ENCODE results near the gene DDX31.
"Not testable (repeated sequence)": the region's sequence is repeated elsewhere in the genome, so short reads cannot be mapped to it uniquely, and the experiment has no call there.

The DDX31 gene

DNA sequence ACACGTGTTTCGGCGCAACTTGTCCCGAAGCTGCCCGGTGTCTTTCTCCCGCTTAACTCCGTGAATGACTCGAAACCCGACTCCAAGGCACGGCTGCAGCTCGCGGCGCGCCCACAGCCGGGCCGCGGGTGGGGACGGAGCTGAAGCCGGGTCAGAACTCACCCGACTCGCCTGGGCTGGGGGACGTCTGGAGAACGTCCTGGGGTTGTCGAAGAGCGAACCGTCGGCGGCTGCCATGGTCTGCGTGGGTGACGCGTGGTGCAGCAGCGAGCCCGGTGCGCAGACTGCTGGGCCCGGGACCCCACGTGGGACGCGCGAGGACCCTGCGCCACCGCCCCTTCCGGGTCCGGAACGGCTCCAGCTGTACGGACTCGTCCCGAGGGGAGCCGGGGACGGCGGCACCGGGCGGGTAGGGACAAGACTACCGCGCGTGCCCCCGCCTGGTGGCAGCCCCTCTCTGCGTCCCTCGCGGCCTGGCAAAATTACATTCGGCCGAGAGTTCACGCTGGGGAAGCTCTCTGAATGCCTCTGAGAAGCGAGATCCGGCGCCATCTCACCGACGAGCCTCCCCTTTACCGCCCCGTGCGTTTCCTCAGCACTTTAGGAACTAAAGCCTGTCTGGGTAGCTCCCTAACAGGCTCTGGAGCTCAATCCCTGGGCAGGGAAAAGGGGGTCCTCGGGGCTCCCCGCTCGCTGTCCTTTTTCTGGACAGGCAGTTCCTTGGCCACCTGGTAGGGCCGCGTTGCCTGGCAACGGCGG lies at the start of gene DDX31:
Gene DDX31 (minus strand): TSS at position 286 of the 759 bp plus-strand sequence. CDS start 49 bp downstream, at position 237.
- peak; percentile 69 for DNase-seq (ENCODE audit: low spot score)

DNA sequence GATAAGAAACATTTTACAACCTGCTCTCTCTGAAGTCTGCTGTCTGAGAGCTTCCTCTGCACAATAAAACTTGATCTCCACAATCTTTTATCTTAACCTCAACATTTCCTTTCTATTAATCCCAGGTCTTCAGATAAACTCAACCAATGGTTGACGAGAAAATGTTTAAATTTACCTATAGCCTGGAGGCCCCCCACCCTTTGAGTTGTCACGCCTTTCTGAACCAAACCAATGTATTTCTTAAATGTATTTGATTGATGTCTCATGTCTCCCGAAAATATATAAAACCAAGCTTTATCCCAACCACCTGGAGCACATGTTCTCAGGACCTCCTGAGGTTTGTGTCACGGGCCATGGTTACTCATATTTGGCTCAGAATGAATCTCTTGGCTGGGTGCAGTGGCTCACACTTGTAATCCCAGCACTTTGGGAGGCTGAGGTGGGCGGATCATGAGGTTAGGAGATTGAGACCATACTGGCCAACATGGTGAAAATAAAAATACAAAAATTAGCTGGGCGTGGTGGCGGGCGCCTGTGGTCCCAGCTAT lies 48.7 kb upstream of the DDX31 start:
- DNase-seq (ENCODE audit: low spot score) = not testable (repeated sequence)

DNA sequence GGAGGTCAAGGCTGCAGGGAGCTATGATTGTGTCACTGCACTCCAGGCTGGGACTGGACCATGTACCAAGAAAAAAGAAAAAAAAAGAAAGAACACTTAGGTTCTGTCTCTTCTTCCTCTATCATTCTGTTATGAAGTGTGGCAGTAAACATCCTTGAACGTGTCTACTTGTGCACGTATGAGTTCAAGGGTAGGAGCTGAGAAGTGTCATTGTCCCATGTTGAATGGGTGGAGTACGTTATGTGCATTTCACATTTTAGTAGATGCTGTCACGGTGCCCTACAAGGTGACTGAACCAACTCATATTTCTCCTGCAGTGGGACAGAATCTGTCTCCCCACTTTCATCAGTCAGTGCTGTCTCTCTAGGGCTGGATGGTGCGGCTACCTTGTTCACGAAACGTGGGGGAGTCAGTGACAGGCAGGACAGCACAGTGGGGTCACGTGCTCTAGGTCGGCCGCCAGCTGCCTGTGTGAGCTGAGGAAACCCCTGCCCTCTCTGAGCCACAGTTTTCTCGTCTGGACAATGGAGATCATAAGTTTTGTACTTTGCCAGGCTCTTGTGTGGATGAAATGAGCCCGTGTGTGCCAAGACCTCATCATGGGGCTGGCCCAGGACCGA lies 47.7 kb upstream of the DDX31 start:
- DNase-seq (ENCODE audit: low spot score) = no peak

DNA sequence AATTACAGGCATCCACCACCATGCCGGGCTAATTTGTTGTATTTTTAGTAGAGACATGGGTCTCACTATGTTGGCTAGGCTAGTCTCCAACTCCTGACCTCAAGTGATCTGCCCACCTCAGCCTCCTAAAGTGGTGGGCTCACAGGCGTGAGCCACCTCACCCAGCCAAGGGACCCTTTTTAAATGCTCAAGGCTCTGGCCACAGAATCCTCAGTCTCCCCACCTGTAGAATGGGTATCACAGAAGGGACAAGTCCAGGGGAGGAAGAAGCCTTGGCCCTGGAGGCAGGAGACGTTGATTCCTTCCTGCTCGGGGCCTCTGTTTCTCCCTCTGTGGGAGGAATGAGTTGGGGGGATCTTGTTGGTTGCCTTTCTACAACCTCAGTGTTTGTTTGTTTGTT lies 46.2 kb upstream of the DDX31 start:
- DNase-seq (ENCODE audit: low spot score) = no peak

DNA sequence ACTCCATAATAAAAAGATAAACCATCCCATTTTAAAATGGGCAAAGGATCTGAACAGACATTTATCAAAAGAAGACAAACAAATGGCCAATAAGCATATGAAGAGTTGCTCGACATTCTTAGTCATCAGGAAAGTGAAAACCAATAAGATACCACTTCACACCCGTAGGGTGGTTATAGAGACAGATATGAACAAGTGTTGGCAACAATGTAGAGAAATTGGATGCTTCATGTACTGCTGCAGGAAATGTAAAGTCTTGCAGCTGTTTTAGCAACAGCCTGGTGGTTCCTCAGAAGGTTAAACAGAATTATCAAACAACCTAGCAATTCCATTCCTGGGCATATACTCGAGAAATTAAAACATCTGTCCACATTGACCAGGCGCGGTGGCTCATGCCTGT lies 43.0 kb upstream of the DDX31 start:
- no peak for DNase-seq (ENCODE audit: low spot score)

DNA sequence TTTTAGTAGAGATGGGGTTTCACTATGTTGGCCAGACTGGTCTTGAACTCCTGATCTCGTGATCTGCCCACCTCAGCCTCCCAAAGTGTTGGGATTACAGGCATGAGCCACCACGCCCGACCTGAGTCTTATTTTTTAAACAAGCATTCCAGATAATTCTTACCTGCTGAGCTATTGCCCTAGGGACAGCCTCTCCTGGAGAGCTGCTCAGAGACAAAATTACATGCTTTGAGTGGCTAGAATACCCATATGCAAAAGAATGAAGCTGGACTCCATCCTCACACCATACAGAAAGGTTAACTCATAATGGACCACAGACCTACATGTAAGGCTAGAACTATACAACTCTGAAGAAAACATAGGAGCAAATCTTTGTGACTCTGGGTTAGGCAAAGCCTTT lies 42.1 kb upstream of the DDX31 start:
- DNase-seq (ENCODE audit: low spot score) = no peak

DNA sequence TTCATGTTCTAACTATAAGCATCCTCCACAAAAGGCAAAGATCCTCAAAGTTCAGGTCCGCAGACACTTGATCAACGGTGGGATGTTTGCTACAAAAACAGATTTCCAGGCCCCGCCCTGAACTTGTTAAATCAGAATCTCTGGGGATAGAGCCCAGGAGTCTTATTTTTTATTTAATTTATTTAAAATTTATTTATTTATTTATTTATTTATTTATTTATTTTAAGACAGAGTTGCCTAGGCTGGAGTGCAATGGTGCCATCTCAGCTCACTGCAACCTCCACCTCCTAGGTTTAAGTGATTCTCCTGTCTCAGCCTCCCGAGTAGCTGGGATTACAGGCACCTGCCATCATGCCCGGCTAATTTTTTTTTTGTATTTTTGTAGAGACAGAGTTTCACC lies 41.4 kb upstream of the DDX31 start:
- not testable (repeated sequence) for DNase-seq (ENCODE audit: low spot score)

DNA sequence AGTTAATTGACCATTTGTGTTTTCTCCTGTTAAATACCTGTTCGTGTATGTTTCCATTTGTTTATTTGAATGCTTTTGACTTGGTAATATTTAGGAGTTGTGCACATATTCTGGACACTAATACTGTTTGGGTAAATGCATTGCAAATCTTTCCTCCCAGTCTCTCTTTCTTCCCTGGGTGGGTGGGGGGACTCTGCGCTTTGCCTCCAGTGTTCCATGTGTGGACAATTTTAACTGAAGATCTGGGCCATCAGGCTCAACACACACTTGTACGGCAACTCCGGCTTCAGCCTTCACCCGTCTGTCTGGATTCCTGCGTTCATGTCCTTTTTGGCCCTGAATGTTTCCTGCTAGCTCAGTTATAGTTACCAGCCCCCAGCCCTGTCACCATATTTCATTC lies 40.5 kb upstream of the DDX31 start:
- no peak for DNase-seq (ENCODE audit: low spot score)

DNA sequence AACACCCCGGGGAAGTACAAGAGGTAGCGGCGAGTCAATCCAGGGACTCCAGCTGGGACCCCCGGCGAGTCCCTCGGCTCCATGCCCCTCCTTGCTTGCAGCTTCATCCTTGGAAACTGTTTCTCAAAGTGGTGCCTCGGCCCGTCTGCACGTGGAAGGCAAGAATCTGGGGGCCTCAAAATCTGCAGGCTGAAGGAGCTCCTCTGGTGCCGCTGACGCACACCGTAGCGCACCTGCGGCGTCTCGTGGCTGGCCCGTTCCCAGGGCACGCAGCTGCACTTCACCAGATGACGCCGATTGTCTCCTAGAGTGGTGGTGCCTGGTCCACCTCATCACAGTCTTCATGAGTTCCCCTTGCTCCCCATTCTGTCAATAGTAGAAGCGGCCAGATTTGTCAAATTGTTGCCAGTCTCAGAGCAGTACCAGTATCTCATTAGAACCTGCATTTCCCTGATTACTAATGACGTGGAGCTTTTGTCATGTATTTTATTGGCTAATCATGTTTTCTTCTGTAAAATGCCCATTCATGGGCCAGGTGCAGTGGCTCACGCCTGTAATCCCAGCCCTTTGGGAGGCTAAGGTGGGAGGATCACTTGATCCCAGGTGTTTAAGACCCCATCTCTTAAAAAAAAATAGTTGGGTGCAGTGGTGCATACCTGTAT lies 39.1 kb upstream of the DDX31 start:
- DNase-seq (ENCODE audit: low spot score) = no peak

DNA sequence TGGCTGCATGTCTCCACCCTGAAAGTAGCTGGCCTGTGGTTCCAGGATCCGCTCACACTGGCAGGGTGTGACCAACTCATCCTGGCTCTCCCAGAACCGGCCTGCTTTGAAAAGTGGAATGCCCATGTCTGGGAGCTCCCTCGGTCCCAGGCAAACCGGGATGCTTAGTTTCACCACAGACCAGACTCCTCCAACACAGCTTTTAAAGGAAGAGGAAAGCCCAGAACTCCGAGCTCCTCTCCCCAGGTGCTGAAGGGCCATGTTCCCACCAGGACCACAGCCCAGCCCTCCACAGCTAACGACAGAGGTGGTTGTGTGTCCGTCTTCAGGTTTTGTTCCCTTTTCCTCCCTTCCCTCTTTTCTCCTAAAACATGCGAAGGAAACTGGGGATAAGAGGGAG lies 38.5 kb upstream of the DDX31 start:
- no peak for DNase-seq (ENCODE audit: low spot score)

DNA sequence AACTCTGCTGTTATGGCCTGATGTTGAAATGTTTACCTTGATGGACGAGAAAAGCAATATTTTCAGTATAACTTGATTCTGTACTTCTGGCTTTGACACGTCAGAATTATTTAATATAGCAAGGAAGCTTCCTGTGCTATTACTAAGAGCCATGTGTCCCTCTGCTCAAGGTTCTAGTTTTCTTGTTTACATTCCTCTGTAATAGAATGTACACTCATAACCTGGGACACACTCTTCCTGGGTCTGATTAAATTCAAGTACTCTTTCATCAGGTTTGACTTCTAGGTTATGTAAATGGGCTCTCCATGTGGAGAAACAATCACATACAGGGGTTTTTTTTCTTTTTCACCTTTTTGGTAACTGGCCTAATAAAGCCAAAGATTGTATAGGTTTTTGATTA lies 33.6 kb upstream of the DDX31 start:
- no peak for DNase-seq (ENCODE audit: low spot score)

DNA sequence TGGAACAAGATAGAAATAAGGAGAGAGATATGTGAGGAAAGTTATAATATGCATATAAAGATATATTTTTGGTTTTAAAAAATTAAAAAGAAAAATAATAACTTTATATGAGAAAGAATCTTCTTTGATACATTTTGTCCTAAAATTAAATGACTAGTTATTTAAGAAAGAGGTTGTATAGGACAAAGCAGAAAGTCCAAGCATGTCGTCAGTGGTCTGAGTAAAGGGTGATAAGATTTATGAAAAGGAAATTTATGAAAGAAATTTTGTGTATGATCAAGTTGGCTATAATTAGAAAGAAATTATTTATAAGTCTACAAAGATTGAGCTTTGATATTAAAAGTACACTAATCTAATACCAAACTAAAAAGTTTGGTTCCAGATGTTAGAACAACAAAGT lies 32.5 kb upstream of the DDX31 start:
- no peak for DNase-seq (ENCODE audit: low spot score)

DNA sequence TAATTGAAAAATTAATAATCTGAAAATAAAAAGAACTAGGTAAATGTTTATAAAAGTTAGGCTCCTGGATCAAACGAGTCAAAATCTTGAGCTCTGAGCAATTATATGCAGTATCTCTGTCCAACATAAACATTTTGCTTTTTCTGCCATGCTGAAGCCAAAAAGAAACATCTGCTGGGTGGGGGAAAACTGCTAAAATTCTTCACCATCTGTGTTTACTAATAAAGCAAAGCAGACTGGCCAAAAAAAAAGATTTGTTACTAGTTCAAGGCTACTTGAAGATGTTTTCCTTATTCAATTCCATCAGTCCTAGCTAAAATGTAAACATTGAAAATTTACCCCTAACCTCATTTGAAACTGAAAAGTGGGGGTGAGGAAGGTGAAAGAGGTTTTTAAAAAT lies 30.2 kb upstream of the DDX31 start:
- no peak for DNase-seq (ENCODE audit: low spot score)

DNA sequence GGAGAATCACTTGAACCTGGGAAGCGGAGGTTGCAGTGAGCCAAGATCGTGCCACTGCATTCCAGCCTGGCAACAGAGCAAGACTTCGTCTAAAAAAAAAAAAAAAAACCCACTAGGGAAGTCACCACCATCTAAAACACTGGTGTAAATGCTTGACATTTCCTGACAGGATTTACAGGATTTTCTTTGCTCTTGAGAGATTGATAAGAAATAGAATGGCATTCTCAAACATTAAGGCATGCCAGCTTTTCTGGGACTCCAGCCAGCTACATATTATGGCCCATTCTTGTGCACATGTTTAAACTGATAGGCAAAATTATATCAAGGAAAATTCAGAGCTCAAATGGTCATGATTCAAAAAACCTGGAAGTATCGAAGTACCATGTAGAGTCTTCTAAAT lies 29.2 kb upstream of the DDX31 start:
- DNase-seq (ENCODE audit: low spot score) = no peak

DNA sequence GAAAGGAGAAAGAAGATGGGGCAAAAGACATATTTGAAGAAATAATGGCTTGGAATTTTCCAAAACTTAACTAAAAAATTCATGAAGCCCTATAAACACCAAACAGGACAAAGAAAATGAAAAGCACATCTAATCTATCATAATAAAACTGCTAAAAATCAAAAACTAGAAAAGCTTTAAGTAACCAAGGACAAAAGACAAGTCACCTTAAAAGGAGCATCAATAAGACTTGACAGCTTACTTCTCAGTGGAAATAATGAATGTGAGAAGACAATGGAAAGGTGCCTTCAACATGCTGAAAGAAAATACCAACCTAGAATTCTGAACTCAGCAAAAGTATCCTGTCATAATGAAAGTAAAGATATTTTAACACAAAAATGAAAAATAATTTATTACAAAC lies 27.4 kb upstream of the DDX31 start:
- no peak for DNase-seq (ENCODE audit: low spot score)

DNA sequence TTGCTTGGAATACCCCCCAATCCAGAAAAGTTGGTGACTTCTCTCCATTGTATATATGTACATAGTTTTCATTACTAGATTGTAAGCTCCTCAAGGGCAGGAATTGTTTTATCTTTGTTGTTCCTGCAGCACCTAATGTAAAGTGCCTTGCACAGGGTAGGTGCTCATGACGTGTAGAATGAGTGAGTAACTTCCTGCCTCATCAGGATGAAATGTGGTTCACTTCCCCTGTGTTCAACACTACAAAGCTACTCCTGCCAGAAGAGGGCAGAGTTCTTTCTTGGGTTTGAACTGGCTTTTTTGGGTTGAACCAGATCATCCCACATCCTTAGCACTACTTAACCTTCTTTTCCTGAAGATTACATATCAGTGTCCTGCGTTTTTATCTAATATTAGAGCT lies 24.4 kb upstream of the DDX31 start:
- no peak for DNase-seq (ENCODE audit: low spot score)

DNA sequence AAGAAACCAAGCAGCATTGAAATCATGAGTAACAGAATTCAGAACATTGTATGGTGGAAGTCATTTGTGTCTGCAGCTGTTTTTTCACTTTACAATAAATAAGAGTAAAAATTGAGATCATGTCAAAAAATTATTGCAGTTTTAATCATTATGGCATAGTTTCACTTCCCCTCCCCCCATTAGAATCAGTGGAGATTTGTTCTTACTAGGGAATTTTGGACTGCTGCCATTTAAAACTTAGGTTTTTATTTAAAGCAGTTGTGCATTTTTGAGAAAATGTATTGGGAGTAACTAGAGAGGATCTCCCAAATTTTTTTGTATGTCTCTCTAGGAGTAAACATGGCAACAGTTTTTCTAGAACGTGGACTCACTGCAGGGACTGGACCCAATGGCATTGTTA lies 20.9 kb upstream of the DDX31 start:
- no peak for DNase-seq (ENCODE audit: low spot score)

DNA sequence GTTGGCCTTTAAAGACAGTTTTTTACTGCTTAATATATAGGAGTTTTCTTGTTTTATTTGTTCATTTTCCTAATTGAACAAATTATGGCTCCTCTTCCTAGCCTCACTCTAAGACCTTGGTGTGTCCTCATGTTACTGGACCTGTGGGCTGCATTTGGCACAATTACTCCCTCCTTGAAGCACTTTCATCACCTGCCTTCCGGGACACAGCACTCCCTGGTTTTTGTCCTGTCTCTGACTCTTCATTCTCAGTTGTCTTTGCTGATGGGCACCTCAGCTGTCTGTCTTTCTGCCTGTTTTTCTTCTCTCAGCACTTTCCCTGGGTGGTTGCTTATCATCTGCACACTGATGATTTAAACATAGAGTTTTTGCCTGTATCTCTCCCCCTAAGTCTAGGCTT lies 14.1 kb upstream of the DDX31 start:
- DNase-seq (ENCODE audit: low spot score) = no peak

DNA sequence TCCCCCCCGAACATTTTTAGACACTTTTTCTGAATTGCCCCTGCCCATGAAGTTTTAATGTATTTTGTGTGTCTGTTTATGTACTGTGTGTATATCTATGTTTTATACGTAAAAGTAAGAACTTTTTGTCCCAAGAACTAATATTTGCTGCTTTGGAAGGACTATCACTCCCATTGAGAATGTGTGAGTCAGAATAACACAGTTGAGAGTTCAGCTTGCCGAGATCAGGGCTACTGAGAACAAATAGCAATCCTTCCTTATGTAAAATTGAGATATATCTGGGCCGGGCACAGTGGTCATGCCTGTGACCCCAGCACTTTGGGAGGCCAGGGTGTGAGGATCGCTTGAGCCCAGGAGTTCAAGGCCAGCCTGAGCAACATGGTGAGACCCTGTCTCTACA lies 11.8 kb upstream of the DDX31 start:
- DNase-seq (ENCODE audit: low spot score) = no peak

DNA sequence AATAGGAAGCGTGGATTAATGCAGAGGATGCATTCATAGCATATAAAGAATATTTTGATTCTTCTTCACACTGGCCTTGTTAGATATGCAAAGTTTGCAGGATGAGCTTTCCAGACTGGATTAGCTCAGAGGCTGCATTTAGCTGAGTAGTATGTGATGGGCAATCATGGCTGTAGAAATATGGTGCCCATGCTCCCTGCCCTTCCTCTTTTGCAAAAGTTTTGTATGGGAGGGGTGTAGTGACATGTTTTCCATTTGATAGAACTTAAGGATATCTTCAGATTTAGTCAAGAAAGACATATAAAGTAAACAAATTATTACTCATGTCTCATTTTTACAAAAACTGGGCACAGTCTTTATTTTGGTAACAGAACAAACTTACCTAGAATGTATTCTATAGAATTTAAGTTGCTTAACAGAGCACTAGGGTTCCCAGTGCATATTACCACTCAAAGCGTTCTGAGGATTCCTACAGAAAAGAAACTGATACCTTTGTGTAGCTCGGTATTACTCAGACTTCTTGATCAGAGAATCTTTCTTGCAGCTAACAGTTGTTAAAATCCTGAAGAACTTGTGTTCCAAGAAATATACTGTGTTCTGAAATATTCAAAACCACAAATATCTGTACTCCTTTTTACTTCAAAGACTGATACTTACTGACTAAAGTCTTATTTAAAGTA lies 10.3 kb upstream of the DDX31 start:
- no peak for DNase-seq (ENCODE audit: low spot score)

DNA sequence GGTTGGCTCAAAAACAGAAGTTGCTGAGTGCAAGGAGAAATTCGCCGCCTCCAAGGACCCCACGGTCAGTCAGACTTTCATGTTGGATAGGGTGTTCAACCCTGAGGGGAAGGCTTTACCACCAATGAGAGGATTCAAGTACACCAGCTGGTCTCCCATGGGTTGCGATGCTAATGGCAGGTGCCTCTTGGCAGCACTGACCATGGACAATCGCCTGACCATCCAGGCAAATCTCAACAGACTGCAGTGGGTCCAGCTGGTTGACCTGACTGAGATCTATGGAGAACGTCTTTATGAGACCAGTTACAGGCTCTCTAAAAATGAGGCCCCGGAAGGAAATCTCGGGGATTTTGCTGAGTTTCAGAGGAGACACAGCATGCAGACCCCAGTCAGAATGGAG lies 8.2 kb upstream of the DDX31 start:
- no peak for DNase-seq (ENCODE audit: low spot score)

DNA sequence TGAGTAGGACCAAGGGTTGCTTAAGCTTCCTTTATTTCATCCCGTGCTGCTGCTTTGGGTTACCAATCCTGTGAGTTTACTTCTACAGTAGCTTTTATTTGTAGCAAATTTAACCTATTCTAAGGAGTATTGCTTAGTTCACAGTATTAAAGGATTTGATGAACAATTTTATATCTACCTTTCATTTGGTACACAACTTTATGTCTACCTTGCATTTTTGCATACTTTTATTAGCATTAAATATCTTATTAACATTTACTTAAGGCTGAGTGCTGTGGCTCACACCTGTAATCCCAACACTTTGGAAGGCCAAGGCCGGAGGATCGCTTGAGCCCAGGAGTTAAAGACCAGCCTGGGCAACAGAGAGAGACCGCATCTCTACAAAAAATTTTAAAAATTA lies 4.7 kb upstream of the DDX31 start:
- DNase-seq (ENCODE audit: low spot score) = no peak

DNA sequence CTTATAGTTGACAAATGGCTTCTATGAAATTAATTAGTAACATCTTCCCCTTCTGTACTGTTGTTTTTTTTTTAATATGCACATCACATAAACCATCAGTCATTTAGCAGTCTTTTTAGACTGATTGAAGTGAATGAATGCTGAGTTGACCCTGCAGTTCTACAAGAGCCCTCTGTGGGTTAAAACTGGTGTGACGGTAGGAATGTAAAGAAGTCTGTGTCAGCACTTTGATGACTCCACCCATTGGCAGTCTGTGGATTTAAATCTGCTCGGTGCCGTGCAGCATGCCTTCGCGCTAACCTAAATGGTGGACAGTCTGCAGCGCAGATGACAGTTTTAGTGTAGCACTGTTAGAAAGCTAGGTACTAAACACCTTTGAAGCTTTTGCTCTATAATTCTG lies 3.6 kb upstream of the DDX31 start:
- no peak for DNase-seq (ENCODE audit: low spot score)

Data from pons (tissue), 1 donor.